GM19324 (cell line): Measurements from ENCODE around the gene GPR18.

Source experiments
- ATAC-seq: cut with Tn5 transposase; IDR thresholded peaks from one replicate; pipeline ENCODE4 v1.9.1; 2021; ENCODE audit warnings: mild to moderate bottlenecking, moderate library complexity; ENCODE audit not compliant: unreplicated experiment, low FRiP score

Gene GPR18

GRCh38 chr13:99294198-99294597, 36.0 kb upstream of the GPR18 start:
- ATAC-seq = no peak

- no peak for ATAC-seq
These were observed 35.0 kb upstream of the GPR18 start for GRCh38 chr13:99293178-99293577.

GRCh38 chr13:99290894-99291293, 32.7 kb upstream of the GPR18 start:
- no peak for ATAC-seq

GRCh38 chr13:99289674-99290337, 31.6 kb upstream of the GPR18 start:
- no peak for ATAC-seq

GRCh38 chr13:99289271-99289670, 31.1 kb upstream of the GPR18 start:
- ATAC-seq = no peak

GRCh38 chr13:99288089-99288488, 29.9 kb upstream of the GPR18 start:
- ATAC-seq = no peak

GRCh38 chr13:99287551-99287950, 29.4 kb upstream of the GPR18 start:
- no peak for ATAC-seq

- ATAC-seq = no peak
These were observed 27.4 kb upstream of the GPR18 start for GRCh38 chr13:99285432-99286182.

- peak; percentile 69 for ATAC-seq
These were observed 24.4 kb upstream of the GPR18 start for GRCh38 chr13:99282264-99283231.

GRCh38 chr13:99281811-99282263, 23.7 kb upstream of the GPR18 start:
- peak; percentile 66 for ATAC-seq

- no peak for ATAC-seq
These were observed 22.0 kb upstream of the GPR18 start for GRCh38 chr13:99280166-99280565.

- no peak for ATAC-seq
These were observed 21.5 kb upstream of the GPR18 start for GRCh38 chr13:99279637-99280036.

GRCh38 chr13:99278843-99279242, 20.7 kb upstream of the GPR18 start:
- no peak for ATAC-seq

GRCh38 chr13:99278200-99278599, 20.0 kb upstream of the GPR18 start:
- ATAC-seq = no peak

- ATAC-seq = no peak
These were observed 19.4 kb upstream of the GPR18 start for GRCh38 chr13:99277629-99278028.

GRCh38 chr13:99276706-99277105, 18.5 kb upstream of the GPR18 start:
- ATAC-seq = no peak

- ATAC-seq = no peak
These were observed 16.9 kb upstream of the GPR18 start for GRCh38 chr13:99275093-99275469.

- no peak for ATAC-seq
These were observed 14.9 kb upstream of the GPR18 start for GRCh38 chr13:99273128-99273527.

GRCh38 chr13:99272481-99272880, 14.3 kb upstream of the GPR18 start:
- no peak for ATAC-seq

GRCh38 chr13:99271249-99271648, 13.1 kb upstream of the GPR18 start:
- ATAC-seq = no peak

GRCh38 chr13:99270518-99270917, 12.3 kb upstream of the GPR18 start:
- ATAC-seq = no peak
